GM19023 (cell line): Measurements from ENCODE around the gene C6orf163.
"Not testable (repeated sequence)": the region's sequence is repeated elsewhere in the genome, so short reads cannot be mapped to it uniquely, and the experiment has no call there.

Experiments
- ATAC-seq: cut with Tn5 transposase; IDR thresholded peaks from one replicate; pipeline ENCODE4 v1.9.1; 2021; ENCODE audit warnings: mild to moderate bottlenecking, moderate library complexity; ENCODE audit not compliant: unreplicated experiment

The C6orf163 gene

DNA sequence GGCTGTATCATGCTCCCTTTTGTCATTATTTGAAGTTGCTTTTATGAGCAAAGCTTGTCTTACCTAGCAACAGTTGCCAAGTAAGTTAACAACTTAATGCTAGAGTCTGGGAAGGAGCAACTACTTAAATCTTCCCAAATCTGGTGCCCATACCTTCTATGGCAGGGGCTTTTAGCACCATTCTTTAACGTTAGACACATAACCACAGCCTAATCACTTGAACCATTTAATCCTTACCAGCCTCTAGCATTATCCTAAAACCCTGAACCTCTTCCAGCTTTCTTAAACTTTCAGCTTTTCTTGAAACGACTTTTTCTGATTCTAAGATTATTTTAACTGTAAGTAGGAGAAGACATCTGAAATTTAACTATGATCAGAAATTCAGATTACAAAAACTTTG lies at the start of gene C6orf163:
TSS of gene C6orf163 (plus strand) at position 83 of the 400 bp plus-strand sequence. CDS start at position 370, 287 bp downstream.
- no peak for ATAC-seq

- no peak for ATAC-seq
These were observed 47.5 kb upstream of the C6orf163 start for GRCh38 chr6:87297119-87297518.

DNA sequence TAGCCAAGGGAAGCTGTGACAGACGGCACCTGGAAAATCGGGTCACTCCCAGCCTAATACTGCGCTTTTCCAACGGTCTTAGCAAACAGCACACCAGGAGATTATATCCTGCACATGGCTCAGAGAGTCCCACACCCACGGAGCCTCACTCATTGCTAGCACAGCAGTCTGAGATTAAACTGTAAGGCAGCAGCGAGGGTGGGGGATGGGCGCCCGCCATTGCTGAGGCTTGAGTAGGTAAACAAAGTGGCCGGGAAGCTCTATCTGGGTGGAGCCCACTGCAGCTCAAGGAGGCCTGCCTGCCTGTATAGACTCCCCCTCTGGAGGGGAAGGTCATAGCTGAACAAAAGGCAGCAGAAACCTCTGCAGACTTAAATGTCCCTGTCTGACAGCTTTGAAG lies 43.3 kb upstream of the C6orf163 start:
- ATAC-seq: not testable (repeated sequence)

- no peak for ATAC-seq
These were observed 35.6 kb upstream of the C6orf163 start for GRCh38 chr6:87308970-87309369.

DNA sequence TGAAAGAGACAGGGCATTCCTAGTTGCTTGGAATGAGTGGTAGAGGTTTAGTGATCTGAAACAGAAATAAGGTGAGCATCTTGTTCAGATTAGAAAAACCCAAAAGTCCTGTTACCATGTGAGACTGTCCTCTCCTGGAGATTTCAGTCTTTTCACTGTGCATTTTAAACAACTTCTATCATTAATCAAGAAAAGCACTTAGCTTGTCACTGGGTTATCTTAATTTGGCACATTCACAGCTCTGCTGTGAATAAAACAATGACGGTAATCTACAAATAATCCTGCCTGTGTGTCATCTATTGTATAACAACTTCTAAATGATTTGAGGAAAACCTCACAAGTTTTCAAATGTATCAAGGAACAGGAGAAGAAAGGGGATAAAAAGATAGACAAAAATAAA lies 31.8 kb upstream of the C6orf163 start:
- ATAC-seq: no peak

- ATAC-seq: no peak
These were observed 29.5 kb upstream of the C6orf163 start for GRCh38 chr6:87315071-87315470.

GRCh38 chr6:87319271-87319987 lies 25.2 kb upstream of the C6orf163 start:
- ATAC-seq: no peak

- ATAC-seq: peak; percentile 100
These were observed 22.1 kb upstream of the C6orf163 start, which contains the start of gene SMIM8 for GRCh38 chr6:87322304-87323212. SMIM8 (plus strand) TSS chr6:87322588; CDS start chr6:87337032, 14,444 bp downstream.

- not testable (repeated sequence) for ATAC-seq
These were observed 20.7 kb upstream of the C6orf163 start for GRCh38 chr6:87323880-87324279.

DNA sequence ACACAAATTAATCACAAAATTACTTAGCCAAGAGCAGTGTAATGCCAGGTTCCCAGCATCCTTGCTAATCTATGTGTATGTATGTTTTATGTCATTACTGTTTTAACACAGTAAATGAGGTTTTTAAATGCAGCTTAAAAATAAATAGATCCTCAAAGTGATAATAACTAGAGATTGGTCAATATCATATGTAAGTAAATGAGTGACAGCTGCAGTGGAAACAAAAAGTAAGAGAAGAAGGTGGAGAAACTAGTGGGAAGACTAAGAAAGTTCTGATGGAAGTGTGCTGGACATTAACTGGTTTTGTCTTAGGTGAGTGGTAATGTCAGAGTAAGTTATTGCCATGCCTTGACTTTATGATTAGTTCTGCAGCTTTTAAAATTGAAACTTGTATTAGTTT lies 13.7 kb upstream of the C6orf163 start:
- ATAC-seq: no peak

GRCh38 chr6:87333033-87333432 lies 11.6 kb upstream of the C6orf163 start:
- no peak for ATAC-seq

- no peak for ATAC-seq
These were observed 10.9 kb upstream of the C6orf163 start for GRCh38 chr6:87333591-87334181.

- no peak for ATAC-seq
These were observed 9.9 kb upstream of the C6orf163 start for GRCh38 chr6:87334683-87335082.

- no peak for ATAC-seq
These were observed 8.2 kb upstream of the C6orf163 start for GRCh38 chr6:87336367-87336766.

DNA sequence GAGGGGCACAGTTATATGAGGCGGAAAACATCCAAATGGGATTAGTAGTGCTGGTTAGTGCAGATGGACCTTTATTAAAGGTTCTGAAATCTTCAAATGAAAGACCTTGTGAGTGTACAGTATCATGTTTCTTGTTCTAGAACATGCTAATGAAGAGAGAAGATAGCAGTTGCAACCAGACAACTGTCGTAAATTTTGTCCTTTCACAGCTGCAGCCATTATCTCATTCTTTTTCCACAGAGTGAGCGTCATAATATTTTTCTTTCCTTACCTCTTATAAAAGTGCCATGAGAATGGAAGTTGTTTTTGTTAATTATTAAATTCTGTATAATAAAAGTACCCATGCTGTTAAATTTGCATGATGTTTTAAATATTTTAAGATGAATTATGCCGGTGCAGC lies 4.4 kb upstream of the C6orf163 start:
- no peak for ATAC-seq

GRCh38 chr6:87341158-87341557 lies 3.5 kb upstream of the C6orf163 start:
- ATAC-seq: no peak

GRCh38 chr6:87341899-87342298 lies 2.7 kb upstream of the C6orf163 start:
- peak; percentile 87 for ATAC-seq

DNA sequence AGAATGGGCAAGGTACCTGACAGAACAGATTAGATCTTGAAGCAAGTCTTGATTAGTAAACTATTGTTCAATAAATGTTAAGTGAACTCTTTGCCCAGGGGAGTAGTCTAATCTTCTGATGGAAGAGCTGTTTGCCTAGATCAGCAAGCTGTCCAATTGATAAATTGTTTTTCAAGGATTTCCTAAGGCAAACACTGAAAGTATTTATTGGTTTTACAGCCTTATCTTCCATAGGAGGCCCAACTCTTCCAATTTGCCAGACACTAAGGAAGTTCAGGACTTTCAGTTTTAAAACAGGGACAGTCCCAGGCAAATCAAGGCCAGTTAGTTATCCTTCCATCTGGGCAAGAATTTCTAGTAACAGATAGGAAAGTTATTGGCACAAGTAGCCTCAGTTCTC lies 1.8 kb upstream of the C6orf163 start:
- ATAC-seq: no peak

GRCh38 chr6:87346700-87347099 lies 2.1 kb downstream of the C6orf163 start:
- no peak for ATAC-seq

GRCh38 chr6:87349896-87350295 lies 5.3 kb downstream of the C6orf163 start:
- no peak for ATAC-seq

- ATAC-seq: no peak
These were observed 5.9 kb downstream of the C6orf163 start for GRCh38 chr6:87350516-87350915.
